D721Med (cell line): ENCODE measurements around the gene RELCH.
A peak's percentile ranks its signal among the peaks of the same experiment; 100 is the strongest.

Source experiments
- DNase-seq: peaks from one replicate; pipeline ENCODE4 v3.0.0; 2011; ENCODE audit warnings: low spot score; ENCODE audit not compliant: insufficient read length
- FAIRE-seq: peaks from 2 replicates; lab custom pipeline; 2011; peaks lifted over from hg19 to GRCh38; lab: Jason Lieb, UNC
- TF ChIP-seq, protein P1 (sequence below): IDR thresholded peaks from 2 replicates; pipeline ENCODE4 v1.5.1; 2012; ENCODE audit warnings: mild to moderate bottlenecking, control low read depth; ENCODE audit not compliant: insufficient read depth; ENCODE audit errors: missing control alignments

The RELCH gene

DNA sequence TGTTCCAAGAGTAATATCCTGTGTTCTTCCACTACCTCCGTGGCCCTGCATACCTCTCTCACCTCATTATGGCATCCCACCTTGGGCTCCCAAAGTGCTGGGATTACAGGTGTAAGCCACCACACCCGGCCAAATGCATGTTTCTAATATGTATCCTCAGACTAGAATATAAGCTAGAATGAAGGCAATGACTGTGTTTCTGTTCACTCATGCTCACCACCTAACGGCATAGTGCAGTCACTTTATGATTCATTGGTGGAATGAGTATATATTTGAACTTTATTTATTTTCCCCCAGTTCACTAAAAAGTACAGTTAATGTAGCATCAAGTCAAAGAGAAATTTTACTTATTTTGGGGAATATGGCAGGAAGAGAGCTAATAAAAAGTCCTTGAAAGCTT lies 11.5 kb upstream of the RELCH start:
- TF ChIP-seq, protein P1, sequence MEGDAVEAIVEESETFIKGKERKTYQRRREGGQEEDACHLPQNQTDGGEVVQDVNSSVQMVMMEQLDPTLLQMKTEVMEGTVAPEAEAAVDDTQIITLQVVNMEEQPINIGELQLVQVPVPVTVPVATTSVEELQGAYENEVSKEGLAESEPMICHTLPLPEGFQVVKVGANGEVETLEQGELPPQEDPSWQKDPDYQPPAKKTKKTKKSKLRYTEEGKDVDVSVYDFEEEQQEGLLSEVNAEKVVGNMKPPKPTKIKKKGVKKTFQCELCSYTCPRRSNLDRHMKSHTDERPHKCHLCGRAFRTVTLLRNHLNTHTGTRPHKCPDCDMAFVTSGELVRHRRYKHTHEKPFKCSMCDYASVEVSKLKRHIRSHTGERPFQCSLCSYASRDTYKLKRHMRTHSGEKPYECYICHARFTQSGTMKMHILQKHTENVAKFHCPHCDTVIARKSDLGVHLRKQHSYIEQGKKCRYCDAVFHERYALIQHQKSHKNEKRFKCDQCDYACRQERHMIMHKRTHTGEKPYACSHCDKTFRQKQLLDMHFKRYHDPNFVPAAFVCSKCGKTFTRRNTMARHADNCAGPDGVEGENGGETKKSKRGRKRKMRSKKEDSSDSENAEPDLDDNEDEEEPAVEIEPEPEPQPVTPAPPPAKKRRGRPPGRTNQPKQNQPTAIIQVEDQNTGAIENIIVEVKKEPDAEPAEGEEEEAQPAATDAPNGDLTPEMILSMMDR = no peak
- DNase-seq (no peak), FAIRE-seq (no peak)

DNA sequence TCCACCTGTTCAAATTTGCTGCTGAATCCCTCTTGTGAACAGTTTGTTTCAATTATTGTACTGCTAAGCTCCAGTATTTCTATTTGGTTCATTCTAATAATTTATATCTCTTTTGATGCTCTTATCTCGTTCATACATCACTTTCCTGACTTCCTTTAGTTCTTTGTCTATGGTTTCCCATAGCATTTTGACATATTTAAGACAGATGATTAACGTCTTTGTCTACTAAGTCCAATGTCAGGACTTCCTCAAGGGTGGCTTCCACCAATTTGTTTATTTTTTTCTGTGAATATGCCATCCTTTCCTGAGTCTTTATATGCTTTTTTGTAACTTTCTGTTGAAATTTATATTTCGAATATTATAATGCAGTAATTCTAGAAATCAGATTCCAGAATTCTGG lies 9.8 kb upstream of the RELCH start:
- FAIRE-seq (no peak), DNase-seq (no peak)
- TF ChIP-seq, protein P1 = no peak

DNA sequence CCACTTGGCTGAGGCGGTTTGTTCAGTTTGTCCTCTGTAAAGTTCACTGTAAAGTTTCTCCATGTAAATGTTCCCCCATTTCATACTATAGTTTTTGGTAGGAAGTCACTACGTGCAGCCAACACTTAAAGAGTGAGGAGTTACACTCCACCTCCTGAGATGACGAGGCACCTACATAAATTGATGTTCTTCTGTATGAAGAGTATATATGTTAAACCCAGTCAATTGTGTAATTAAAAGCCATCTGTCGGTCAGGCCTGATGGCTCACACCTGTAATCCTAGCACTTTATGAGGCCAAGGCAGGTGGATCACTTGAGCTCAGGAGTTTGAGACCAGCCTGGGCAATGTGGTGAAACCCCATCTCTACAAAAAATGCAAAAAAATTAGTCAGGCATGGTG lies 7.8 kb upstream of the RELCH start:
- TF ChIP-seq, protein P1 = no peak
- FAIRE-seq = no peak
- DNase-seq = no peak

DNA sequence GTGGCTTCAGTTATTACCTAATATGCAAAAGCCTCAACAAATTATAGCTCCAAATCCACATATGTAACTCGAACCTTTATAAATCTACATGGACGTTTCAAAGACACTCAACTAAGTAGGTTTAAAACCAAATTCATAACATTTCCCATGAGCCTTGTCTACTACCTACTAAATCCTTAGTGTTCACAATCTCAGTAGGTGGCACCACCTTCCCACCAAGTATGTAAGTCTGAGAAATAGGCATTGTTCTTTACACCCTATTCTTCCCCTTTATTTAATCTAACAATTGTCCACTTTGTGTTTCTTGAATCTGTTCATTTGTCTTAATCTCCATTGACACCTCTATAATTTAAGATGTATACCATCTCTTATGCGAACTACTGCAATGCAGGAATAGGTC lies 4.8 kb upstream of the RELCH start:
- DNase-seq (no peak), FAIRE-seq (no peak)

DNA sequence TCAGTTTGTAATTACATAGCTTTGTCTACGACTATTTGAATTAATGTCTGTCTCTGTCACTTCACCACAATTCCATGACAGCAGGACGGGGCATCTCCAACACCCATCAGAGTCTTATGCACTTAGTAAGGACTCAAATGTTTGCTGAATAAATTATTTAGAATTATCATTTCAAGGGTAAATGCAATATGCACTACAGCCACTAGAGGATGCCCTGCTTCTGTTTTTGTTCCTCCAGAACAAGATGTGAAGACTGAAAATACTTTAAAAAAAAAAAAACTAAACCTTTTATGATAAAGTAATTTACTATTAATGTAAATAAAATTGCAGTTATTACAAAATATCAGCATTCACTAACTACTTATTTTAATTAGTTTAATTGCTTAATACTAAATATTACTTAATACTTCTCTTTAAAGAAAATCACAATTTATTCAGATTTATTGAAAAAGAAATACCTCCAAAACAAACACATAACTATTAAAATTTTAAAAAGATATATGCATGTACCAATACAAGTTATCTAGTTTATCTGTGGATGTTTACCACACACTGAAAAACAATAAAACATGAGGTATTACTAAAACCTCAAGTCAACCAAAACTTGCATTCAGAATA lies 3.4 kb upstream of the RELCH start:
- TF ChIP-seq, protein P1 = peak; percentile 97
- FAIRE-seq = no peak
- DNase-seq = peak; percentile 41

More for the DNA sequence above, 4.8 kb upstream of the RELCH start:
- TF ChIP-seq, protein P1 = no peak

DNA sequence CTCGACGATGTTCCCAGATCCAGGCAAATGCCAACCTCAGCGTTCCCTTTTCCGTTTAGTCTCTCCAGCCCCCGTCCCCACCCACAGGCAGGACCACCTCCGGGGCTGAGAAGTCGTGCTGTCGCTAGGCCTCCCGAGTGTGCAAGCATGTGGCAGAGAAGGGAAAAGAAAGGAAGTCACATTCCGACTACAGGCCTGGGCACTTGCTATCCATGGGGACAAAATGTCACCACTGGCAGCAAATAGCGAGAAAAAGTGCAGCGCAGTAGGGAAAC lies 619 bp upstream of the RELCH start:
- TF ChIP-seq, protein P1 = no peak
- FAIRE-seq (no peak), DNase-seq (peak; percentile 38)

DNA sequence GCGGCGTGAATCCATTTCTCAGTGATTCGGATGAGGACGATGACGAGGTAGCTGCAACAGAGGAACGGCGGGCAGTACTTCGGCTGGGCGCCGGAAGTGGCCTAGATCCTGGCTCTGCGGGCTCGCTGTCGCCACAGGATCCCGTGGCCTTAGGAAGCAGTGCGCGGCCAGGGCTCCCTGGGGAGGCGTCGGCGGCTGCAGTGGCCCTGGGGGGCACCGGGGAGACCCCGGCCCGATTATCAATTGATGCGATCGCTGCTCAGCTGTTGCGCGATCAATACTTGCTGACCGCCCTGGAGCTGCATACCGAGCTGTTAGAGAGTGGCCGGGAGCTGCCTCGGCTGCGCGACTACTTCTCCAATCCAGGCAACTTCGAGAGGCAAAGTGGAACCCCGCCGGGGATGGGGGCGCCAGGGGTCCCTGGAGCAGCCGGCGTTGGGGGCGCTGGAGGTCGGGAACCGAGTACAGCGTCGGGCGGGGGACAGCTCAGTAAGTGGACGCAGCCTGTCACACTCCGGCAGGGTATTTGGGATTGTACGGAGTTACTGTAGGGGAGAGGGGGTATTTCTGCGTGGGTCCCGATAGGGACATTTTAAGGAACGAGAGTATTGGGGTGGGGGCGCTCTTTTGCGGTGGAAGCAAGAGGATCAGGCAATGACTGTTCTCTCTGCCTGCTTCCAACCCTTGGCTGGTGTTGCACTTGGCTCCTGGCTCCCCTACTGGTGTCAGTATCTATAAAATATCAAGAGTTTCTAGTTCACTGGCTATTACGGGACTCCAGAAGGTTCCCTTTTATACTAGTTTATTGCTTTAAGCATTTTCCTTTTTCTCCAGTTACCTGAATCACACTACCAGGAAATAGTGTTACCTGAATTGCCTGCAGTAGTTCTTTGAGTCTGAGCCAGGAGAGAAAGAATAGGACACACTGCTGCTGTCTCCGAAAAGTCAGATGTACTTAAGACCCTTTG lies 772 bp downstream of the RELCH start:
- DNase-seq = no peak
- no peak for FAIRE-seq
- TF ChIP-seq, protein P1 = peak; percentile 12
